BE2C (cell line): ENCODE results near the gene POFUT2.

Source experiments
- DNase-seq: peaks from one replicate; pipeline ENCODE4 v3.0.0-alpha.2; 2020
- H3K27me3 ChIP-seq: fragments of 250-450 bp; sonication (Bioruptor Pico); 2 replicates; pipeline ENCODE4 v1.5.1; 2020; ENCODE audit warnings: mild to moderate bottlenecking
- H3K36me3 ChIP-seq: fragments of 250-450 bp; sonication (Bioruptor Pico); 2 replicates; pipeline ENCODE4 v1.5.1; 2020; ENCODE audit warnings: mild to moderate bottlenecking
- H3K4me1 ChIP-seq: fragments of 250-450 bp; sonication (Bioruptor Pico); 2 replicates; pipeline ENCODE4 v1.5.1; 2020
- H3K4me3 ChIP-seq: 2 replicates; pipeline ENCODE4 v1.5.1; 2011; ENCODE audit warnings: low read depth, low read length
- H3K9me3 ChIP-seq: fragments of 250-450 bp; sonication (Bioruptor Pico); 2 replicates; pipeline ENCODE4 v1.5.1; 2020
- TF ChIP-seq, protein P1 (sequence below): IDR thresholded peaks from 2 replicates; pipeline ENCODE4 v1.5.1; 2012; ENCODE audit warnings: mild to moderate bottlenecking, low read depth, low read length

POFUT2 gene

DNA sequence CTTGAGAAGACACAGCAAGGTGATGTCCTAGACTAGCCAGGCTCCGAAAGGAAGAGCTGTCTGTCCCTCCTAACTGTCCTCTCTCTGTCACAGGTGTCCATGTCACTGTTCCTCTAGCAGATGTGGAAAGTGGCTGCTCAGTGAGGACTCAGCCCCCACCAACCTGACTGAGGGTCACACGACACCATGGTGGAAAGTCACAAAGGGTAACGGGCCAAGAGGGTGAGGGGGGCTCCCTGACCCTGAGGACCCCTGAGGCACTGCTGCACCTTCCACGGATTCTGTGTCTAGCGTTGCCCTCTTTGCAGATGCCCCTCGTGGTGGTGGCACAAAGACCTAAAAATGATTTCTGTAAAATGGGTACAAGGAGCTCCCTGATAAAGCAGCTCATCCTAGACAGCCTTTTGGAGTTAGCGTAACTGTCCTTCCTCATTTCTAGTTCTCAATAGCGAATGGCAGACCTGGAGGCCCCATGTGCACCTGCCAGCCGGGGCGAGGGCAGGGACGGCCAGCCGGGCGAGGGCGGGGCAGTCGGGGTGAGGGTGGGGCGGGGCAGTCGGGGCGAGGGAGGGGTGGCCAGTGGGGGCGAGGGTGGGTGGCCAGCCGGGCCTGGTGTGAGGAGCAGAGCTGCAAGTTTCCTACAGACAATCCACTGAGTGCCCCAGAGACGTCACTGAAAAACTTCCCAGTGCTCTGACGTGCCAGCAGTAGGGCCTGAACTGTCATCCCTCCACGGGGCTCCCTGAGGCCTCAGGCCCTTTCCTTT is 23.4 kb downstream of the POFUT2 start:
- no peaks in the 10 kb centered on the region for H3K27me3 ChIP-seq
- TF ChIP-seq, protein P1, sequence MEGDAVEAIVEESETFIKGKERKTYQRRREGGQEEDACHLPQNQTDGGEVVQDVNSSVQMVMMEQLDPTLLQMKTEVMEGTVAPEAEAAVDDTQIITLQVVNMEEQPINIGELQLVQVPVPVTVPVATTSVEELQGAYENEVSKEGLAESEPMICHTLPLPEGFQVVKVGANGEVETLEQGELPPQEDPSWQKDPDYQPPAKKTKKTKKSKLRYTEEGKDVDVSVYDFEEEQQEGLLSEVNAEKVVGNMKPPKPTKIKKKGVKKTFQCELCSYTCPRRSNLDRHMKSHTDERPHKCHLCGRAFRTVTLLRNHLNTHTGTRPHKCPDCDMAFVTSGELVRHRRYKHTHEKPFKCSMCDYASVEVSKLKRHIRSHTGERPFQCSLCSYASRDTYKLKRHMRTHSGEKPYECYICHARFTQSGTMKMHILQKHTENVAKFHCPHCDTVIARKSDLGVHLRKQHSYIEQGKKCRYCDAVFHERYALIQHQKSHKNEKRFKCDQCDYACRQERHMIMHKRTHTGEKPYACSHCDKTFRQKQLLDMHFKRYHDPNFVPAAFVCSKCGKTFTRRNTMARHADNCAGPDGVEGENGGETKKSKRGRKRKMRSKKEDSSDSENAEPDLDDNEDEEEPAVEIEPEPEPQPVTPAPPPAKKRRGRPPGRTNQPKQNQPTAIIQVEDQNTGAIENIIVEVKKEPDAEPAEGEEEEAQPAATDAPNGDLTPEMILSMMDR, result no peak
- H3K9me3 ChIP-seq, result no peaks in the 10 kb centered on the region
- no peak for DNase-seq
- H3K36me3 ChIP-seq, result peaks cover 26% of the 10 kb centered on the region
- H3K4me3 ChIP-seq, result no peak overlapping the region
- no peaks in the 10 kb centered on the region for H3K4me1 ChIP-seq

DNA sequence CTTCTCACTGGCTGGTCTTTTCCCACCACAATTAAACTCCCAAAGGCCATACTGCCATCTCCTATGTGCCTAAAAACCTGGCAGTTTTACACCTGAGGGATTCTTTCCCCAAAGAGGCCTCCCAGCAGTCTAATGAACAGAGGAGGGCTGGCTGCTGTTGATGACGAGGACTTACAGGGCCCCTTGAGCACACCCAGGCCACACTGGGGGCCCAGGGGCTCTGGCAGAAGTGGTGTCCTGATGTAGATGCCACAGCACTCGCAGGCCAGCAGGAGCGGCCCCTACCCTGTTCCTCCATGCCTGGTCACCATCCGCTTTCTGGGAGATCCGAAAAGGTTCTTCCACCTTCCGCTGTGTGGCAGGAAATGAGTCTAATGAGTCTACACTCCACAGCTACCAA is 24.2 kb downstream of the POFUT2 start:
- peaks cover 26% of the 10 kb centered on the region for H3K36me3 ChIP-seq
- TF ChIP-seq, protein P1, result no peak

DNA sequence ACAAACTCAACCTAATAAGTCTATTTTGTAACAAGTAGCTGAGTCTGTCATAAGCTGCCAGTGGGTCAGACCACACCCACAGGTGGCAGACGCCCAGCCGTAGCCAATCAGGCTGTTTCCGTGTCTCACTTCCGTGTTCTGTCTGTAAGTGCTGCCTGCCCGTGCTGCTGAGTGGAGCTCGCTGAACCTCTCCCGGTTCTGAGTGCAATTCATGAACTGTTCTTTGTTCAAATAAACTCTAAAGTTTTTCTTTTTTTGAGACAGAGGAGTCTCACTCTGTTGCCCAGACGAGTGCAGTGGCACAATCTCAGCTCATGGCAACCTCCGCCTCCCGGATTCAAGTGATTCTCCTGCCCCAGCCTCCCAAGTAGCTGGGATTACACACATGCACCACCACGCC is 25.1 kb downstream of the POFUT2 start:
- no peak for DNase-seq
- no peaks in the 10 kb centered on the region; the same call in 1 of the 2 replicates for H3K4me1 ChIP-seq
- H3K36me3 ChIP-seq, result peaks cover 22% of the 10 kb centered on the region
- TF ChIP-seq, protein P1, result no peak
- no peaks in the 10 kb centered on the region; the same call in 1 of the 2 replicates for H3K27me3 ChIP-seq
- no peak overlapping the region for H3K4me3 ChIP-seq
- no peaks in the 10 kb centered on the region for H3K9me3 ChIP-seq

More for the DNA sequence above, 24.2 kb downstream of the POFUT2 start:
- H3K4me3 ChIP-seq, result no peak overlapping the region
- no peaks in the 10 kb centered on the region; the same call in 1 of the 2 replicates for H3K27me3 ChIP-seq
- no peak for DNase-seq
- H3K4me1 ChIP-seq, result no peaks in the 10 kb centered on the region
- no peaks in the 10 kb centered on the region for H3K9me3 ChIP-seq

DNA sequence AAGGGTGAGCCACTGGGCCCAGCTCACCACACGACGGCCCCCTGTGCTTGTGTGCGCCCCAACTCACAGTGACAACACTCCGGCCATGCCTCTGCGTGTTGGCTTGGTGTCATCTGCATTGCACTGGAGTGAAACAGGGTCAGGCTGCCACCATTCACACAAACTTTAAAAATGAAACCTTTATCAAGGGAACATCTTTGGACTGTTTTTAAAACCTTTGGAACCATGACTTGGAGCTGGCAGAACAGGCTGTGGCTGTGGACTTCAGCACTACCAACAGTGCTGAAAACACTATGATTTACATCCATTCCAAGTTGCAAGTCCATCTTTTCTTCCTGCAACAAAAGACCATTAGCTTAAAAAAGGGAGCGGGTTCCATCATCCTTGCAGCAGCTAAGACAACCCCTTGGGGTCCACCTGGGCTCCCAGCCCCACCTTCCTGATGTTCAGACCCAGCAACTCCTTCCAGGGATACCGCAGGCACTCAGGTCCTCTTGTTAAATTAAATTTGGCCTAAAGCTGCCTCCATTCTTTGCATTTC is 25.6 kb downstream of the POFUT2 start:
- no peaks in the 10 kb centered on the region; the same call in 1 of the 2 replicates for H3K4me1 ChIP-seq
- no peaks in the 10 kb centered on the region; the same call in 1 of the 2 replicates for H3K27me3 ChIP-seq
- no peak for DNase-seq
- H3K4me3 ChIP-seq, result no peak overlapping the region
- TF ChIP-seq, protein P1, result no peak
- peaks cover 17% of the 10 kb centered on the region for H3K36me3 ChIP-seq
- H3K9me3 ChIP-seq, result no peaks in the 10 kb centered on the region

DNA sequence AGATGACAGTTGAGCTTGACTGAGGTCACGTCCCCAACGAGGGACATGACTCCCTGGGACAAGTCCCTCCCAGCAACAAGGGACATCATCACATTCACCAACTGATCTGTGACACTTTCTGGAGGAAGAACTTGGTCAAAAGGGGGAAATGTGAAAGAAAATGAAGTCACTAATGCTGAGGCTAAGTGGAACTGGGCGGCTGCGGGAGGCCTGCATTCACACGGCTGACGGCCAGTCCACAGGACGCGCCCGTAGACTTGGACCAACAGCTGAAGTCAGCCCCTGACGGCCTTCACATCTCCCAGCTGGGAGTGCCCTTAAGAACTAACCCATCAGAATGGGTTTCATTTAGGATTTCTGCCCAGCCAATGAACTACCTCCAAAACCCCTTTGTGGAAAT is 26.6 kb downstream of the POFUT2 start:
- DNase-seq, result no peak
- H3K36me3 ChIP-seq, result peaks cover 16% of the 10 kb centered on the region
- TF ChIP-seq, protein P1, result no peak
- H3K27me3 ChIP-seq, result no peaks in the 10 kb centered on the region; the same call in 1 of the 2 replicates
- H3K4me3 ChIP-seq, result no peak overlapping the region
- no peaks in the 10 kb centered on the region; the same call in 1 of the 2 replicates for H3K4me1 ChIP-seq
- no peaks in the 10 kb centered on the region for H3K9me3 ChIP-seq

DNA sequence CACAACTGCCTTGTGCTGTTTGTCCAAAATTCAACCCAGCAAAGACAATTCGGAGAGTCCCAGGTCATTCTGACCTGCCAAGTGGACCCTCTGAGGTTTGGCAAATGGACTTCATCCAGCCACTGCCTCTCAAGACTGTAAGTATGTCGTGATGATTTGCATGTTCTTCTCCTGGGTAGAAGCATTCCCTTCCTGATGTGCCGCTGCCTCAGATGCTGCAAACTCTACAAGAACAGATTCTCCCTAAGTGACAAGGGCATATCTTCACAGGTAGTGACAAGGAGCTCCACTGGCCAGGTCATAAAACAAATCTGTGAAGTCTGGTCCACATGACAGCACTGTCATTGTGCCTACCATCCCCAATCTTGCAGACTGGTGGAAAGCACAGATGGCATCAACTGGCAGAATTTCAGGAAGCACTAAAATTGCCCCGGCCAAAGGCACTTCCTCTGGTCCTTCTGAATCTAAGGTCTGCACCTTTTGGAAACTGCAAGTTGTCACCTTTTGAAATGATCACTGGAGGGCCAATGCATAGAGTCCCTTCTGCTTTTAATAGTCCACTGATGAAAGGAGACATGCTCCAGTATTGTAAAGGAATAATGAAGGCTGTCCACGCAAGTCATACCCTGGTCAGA is 27.4 kb downstream of the POFUT2 start:
- H3K36me3 ChIP-seq, result peaks cover 16% of the 10 kb centered on the region
- H3K4me1 ChIP-seq, result no peaks in the 10 kb centered on the region; the same call in 1 of the 2 replicates
- DNase-seq, result no peak
- no peaks in the 10 kb centered on the region; the same call in 1 of the 2 replicates for H3K27me3 ChIP-seq
- TF ChIP-seq, protein P1, result no peak
- H3K9me3 ChIP-seq, result no peaks in the 10 kb centered on the region
- H3K4me3 ChIP-seq, result no peak overlapping the region
